ENCODE data around the gene MS4A8. TPM values are rescaled to one million over a fixed set of nuclear protein-coding genes. Genes with fewer than 3 reads are reported as not detected.

MS4A8 gene
- total RNA-seq, 1 donor from 2014 or later: not detected

GRCh38 chr11:60761436-60762190, 62.2 kb downstream of the MS4A8 start:
- H3K27me3 Mint-ChIP-seq (ENCODE audit: low read depth): peaks cover 8% of the 10 kb centered on the region
- no peak overlapping the region for H3K27ac Mint-ChIP-seq (ENCODE audit: unreplicated experiment)
- no peak for DNase-seq (ENCODE audit: low read depth, low spot score)
- no peak for TF ChIP-seq CTCF (conservative IDR thresholded peaks at IDR 0.05)
- H3K36me3 Mint-ChIP-seq (ENCODE audit: low read depth): no peaks in the 10 kb centered on the region
- no peak overlapping the region for H3K4me3 Mint-ChIP-seq
- peaks cover 2% of the 10 kb centered on the region for H3K9me3 Mint-ChIP-seq
- H3K4me1 Mint-ChIP-seq: no peaks in the 10 kb centered on the region

DNA sequence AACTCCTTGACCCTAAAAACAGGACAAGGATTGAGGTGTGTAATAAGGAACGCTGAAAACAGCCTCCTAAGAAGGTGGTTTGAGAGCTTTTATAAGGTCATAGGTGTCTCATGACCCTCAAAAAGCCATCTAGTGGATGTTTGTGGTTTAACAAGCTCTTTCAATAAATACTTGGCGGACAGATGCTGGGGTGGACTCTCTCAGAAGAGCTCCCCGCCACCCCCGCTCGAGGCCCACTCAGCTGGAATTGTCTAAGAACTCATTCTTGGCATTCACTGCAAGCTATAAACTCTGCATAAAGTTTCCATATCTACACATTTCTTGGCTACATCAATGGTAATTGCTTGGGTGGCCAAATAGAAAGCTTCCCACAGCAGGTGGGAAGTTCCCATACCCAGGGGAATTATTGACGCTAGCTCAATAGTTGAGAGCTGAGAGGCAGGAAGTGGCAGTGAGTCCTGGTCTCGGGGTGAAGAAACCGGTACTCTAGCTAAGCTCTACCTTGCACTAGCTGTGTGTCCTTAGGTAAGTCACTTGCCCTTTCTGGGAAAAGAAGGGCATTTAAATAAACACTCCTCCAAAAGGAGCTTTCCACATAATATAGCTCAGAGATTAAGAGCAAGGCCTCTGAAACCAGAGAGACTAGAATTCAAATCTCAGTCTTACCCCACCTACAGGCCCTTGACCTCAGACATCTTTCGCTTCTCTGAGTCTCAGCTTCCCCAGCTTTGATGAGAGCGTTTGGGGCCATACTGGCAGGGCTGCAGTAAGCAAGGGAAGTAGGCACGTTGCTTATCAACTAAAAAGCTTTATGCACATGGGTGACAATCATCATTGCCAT, 63.7 kb downstream of the MS4A8 start:
- Mint-ChIP-seq H3K36me3 (ENCODE audit: low read depth) (no peaks in the 10 kb centered on the region), H3K9me3 (no peaks in the 10 kb centered on the region), H3K4me3 (no peak overlapping the region), H3K27me3 (ENCODE audit: low read depth) (peaks cover 9% of the 10 kb centered on the region), H3K27ac (ENCODE audit: unreplicated experiment) (no peak overlapping the region), H3K4me1 (no peaks in the 10 kb centered on the region)
- peak; percentile 55 for TF ChIP-seq CTCF (conservative IDR thresholded peaks at IDR 0.05)
- no peak for DNase-seq (ENCODE audit: low read depth, low spot score)

DNA sequence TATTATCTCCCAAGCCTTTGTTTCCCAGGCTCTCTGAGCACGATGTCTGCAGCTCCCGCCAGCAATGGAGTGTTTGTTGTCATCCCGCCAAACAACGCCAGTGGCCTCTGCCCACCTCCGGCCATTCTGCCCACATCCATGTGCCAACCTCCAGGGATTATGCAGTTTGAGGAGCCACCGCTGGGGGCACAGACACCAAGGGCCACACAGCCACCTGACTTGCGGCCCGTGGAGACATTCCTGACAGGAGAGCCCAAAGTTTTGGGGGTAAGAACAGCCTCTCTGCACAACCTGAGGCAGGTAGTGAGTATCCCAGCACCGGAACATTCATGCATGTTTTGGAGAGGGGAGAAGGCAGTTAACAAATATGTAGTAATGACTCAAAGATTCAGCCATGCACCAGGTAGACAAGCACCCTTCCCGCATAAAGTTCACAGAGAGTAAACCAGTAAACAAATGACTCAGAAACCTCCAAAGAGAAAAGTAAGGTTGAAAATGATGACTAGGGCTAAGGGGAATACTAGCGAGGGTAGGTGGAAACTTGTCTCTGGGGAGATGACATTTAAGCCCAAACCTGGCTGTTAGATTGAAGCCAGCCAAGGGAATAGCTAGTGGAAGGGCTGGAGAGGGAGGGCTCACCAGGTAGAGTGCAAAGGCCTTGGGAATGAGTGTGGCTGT, 64.4 kb downstream of the MS4A8 start:
- Mint-ChIP-seq H3K27me3 (ENCODE audit: low read depth) (peaks cover 9% of the 10 kb centered on the region), H3K4me1 (no peaks in the 10 kb centered on the region), H3K27ac (ENCODE audit: unreplicated experiment) (no peak overlapping the region), H3K4me3 (no peak overlapping the region), H3K36me3 (ENCODE audit: low read depth) (no peaks in the 10 kb centered on the region), H3K9me3 (no peaks in the 10 kb centered on the region)
- DNase-seq (ENCODE audit: low read depth, low spot score): no peak
- TF ChIP-seq CTCF (conservative IDR thresholded peaks at IDR 0.05): no peak

DNA sequence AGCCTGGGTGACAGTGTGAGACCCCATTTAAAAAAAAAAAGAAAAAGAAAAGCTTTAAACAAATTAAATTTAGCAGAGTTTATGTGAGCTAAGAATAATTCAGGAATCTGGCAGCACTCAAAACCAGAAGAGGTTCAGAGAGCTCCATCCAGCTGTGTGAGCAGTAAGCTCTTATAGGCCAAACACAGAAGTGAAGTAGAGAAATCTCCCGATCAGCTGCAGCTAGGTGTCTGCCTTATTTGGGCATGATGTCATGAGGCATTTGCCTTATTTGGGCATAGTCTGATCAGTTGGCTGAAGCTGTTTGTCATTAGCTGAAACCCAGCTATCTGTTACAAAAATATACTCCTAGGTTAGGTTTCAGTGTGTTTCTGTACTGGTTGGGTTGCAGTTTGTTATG, 65.5 kb downstream of the MS4A8 start:
- H3K4me1 Mint-ChIP-seq: no peaks in the 10 kb centered on the region
- no peaks in the 10 kb centered on the region for H3K36me3 Mint-ChIP-seq (ENCODE audit: low read depth)
- no peak for TF ChIP-seq CTCF (conservative IDR thresholded peaks at IDR 0.05)
- no peak overlapping the region for H3K27ac Mint-ChIP-seq (ENCODE audit: unreplicated experiment)
- peaks cover 6% of the 10 kb centered on the region for H3K27me3 Mint-ChIP-seq (ENCODE audit: low read depth)
- H3K4me3 Mint-ChIP-seq: no peak overlapping the region
- no peaks in the 10 kb centered on the region for H3K9me3 Mint-ChIP-seq
- no peak for DNase-seq (ENCODE audit: low read depth, low spot score)

GRCh38 chr11:60765355-60765754, 65.9 kb downstream of the MS4A8 start:
- no peak for TF ChIP-seq CTCF (conservative IDR thresholded peaks at IDR 0.05)
- no peak overlapping the region for H3K27ac Mint-ChIP-seq (ENCODE audit: unreplicated experiment)
- no peaks in the 10 kb centered on the region for H3K4me1 Mint-ChIP-seq
- H3K36me3 Mint-ChIP-seq (ENCODE audit: low read depth): no peaks in the 10 kb centered on the region
- H3K9me3 Mint-ChIP-seq: no peaks in the 10 kb centered on the region
- peaks cover 6% of the 10 kb centered on the region for H3K27me3 Mint-ChIP-seq (ENCODE audit: low read depth)
- H3K4me3 Mint-ChIP-seq: no peak overlapping the region
- DNase-seq (ENCODE audit: low read depth, low spot score): no peak

Other genes with a start within 250 kb of the MS4A8 start
- gene MS4A1, start 243.8 kb upstream of the MS4A8 start, total RNA-seq: not detected in 2 replicates
- not detected in 2 replicates for gene MS4A12, start 206.8 kb upstream of the MS4A8 start, total RNA-seq
- gene MS4A13, start 184.2 kb upstream of the MS4A8 start, total RNA-seq: not detected in 2 replicates
- gene MS4A18, start 25.1 kb downstream of the MS4A8 start, total RNA-seq: not detected in 2 replicates
- not detected in 2 replicates for gene MS4A15, start 57.3 kb downstream of the MS4A8 start, total RNA-seq
- gene MS4A10, start 85.7 kb downstream of the MS4A8 start, total RNA-seq: not detected in 2 replicates
- 41.6 and 44.3 TPM in 2 replicates for gene CCDC86, start 142.5 kb downstream of the MS4A8 start, total RNA-seq
- gene PTGDR2, start 156.3 kb downstream of the MS4A8 start, total RNA-seq: 0.16 and 0.32 TPM in 2 replicates
- not detected in 2 replicates for gene ZP1, start 167.9 kb downstream of the MS4A8 start, total RNA-seq
- 183 and 189 TPM in 2 replicates for gene PRPF19, start 207.0 kb downstream of the MS4A8 start, total RNA-seq
- 64.4 and 65.6 TPM in 2 replicates for gene TMEM109, start 214.5 kb downstream of the MS4A8 start, total RNA-seq
- gene TMEM132A, start 224.8 kb downstream of the MS4A8 start, total RNA-seq: 195 and 216 TPM in 2 replicates

Data from neural crest cell (in vitro differentiated cells).